HL-60 (cell line): ENCODE data around the gene GSDMA.
"Not testable (repeated sequence)": the region's sequence is repeated elsewhere in the genome, so short reads cannot be mapped to it uniquely, and the experiment has no call there.

Experiments used
- DNase-seq, 2 experiments: peaks; one replicate each; pipeline ENCODE4 v3.0.0-alpha.2; 2010 to 2020; ENCODE audit warnings: low read depth in 1 of 2, low spot score in 1 of 2
- H3K27ac ChIP-seq: fragments of 250-450 bp; sonication (Bioruptor Pico); replicated peaks from 2 replicates; pipeline ENCODE4 v1.5.1; 2020; ENCODE audit warnings: mild to moderate bottlenecking, moderate library complexity
- H3K27me3 ChIP-seq: fragments of 250-450 bp; sonication (Bioruptor Pico); 2 replicates; pipeline ENCODE4 v1.5.1; 2021; ENCODE audit warnings: mild to moderate bottlenecking, moderate library complexity; ENCODE audit not compliant: insufficient read depth, poor library complexity, severe bottlenecking
- H3K4me3 ChIP-seq: replicated peaks from 2 replicates; pipeline ENCODE4 v1.5.1; 2011; ENCODE audit warnings: mild to moderate bottlenecking, control low read depth, low read length; ENCODE audit not compliant: insufficient read depth
- GABPA ChIP-seq: IDR thresholded peaks from 2 replicates; pipeline ENCODE4 v1.6.1; 2012; ENCODE audit warnings: low read depth
- POLR2AphosphoS5 ChIP-seq: IDR thresholded peaks from 2 replicates; pipeline ENCODE4 v1.6.1; 2012; ENCODE audit warnings: low read depth
- SPI1 ChIP-seq: IDR thresholded peaks from 2 replicates; pipeline ENCODE4 v1.6.1; 2012; ENCODE audit warnings: low read depth, mild to moderate bottlenecking, borderline replicate concordance
- TF ChIP-seq, protein P1 (sequence below): IDR thresholded peaks from 2 replicates; pipeline ENCODE4 v1.6.1; 2012; ENCODE audit warnings: low read depth; ENCODE audit not compliant: insufficient replicate concordance
- TF ChIP-seq, protein P2 (sequence below): IDR thresholded peaks from one replicate; pipeline ENCODE4 v1.5.1; 2011; ENCODE audit warnings: low read length, control low read depth, inconsistent platforms; ENCODE audit not compliant: insufficient read depth

GSDMA gene

DNA sequence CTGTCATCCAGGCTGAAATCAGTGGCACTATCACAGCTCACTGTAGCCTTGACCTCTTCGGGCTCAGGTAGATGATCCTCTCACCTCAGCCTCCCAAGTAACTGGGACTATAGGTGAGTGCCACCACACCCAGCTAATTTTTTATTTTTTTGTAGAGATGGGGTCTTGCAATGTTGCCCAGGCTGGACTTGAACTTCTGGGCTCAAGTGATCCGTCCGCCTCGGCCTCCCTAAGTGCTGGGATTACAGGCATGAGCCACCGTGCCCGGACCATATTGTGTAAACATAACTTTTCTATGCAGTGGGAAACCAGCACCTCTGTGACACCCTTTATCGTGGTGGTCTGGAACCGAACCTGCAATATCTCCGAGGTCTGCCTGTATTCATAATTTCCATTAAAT is 41.3 kb downstream of the GSDMA start:
- TF ChIP-seq SPI1 (no peak), POLR2AphosphoS5 (no peak)
- H3K27me3 ChIP-seq, result no peaks in the 10 kb centered on the region
- no peak overlapping the region for H3K27ac ChIP-seq
- no peak overlapping the region for H3K4me3 ChIP-seq
- no peak for DNase-seq

DNA sequence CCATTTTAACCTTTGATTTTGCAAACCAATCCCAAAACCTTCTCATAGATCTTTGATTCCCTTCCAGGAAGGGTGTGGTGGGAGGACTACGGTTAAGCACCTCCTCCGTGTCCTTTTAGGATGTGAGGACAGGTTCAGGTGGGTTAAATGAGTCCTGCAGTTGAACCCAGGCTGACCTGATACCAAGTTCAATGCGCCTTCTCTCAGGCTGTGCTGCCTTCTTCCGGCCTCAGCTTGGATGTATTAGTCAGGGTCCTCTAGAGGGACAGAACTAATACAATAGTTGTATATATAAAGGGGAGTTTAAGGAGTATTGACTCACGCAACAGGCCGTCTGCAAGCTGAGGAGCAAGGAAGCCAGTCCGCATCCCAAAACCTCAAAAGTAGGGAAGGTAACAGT is 41.9 kb downstream of the GSDMA start:
- H3K4me3 ChIP-seq, result no peak overlapping the region
- DNase-seq, result no peak
- H3K27ac ChIP-seq, result no peak overlapping the region
- H3K27me3 ChIP-seq, result no peaks in the 10 kb centered on the region
- TF ChIP-seq GABPA (no peak), SPI1 (no peak), POLR2AphosphoS5 (no peak)
- TF ChIP-seq, protein P1, sequence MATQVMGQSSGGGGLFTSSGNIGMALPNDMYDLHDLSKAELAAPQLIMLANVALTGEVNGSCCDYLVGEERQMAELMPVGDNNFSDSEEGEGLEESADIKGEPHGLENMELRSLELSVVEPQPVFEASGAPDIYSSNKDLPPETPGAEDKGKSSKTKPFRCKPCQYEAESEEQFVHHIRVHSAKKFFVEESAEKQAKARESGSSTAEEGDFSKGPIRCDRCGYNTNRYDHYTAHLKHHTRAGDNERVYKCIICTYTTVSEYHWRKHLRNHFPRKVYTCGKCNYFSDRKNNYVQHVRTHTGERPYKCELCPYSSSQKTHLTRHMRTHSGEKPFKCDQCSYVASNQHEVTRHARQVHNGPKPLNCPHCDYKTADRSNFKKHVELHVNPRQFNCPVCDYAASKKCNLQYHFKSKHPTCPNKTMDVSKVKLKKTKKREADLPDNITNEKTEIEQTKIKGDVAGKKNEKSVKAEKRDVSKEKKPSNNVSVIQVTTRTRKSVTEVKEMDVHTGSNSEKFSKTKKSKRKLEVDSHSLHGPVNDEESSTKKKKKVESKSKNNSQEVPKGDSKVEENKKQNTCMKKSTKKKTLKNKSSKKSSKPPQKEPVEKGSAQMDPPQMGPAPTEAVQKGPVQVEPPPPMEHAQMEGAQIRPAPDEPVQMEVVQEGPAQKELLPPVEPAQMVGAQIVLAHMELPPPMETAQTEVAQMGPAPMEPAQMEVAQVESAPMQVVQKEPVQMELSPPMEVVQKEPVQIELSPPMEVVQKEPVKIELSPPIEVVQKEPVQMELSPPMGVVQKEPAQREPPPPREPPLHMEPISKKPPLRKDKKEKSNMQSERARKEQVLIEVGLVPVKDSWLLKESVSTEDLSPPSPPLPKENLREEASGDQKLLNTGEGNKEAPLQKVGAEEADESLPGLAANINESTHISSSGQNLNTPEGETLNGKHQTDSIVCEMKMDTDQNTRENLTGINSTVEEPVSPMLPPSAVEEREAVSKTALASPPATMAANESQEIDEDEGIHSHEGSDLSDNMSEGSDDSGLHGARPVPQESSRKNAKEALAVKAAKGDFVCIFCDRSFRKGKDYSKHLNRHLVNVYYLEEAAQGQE, result no peak
- TF ChIP-seq, protein P2, sequence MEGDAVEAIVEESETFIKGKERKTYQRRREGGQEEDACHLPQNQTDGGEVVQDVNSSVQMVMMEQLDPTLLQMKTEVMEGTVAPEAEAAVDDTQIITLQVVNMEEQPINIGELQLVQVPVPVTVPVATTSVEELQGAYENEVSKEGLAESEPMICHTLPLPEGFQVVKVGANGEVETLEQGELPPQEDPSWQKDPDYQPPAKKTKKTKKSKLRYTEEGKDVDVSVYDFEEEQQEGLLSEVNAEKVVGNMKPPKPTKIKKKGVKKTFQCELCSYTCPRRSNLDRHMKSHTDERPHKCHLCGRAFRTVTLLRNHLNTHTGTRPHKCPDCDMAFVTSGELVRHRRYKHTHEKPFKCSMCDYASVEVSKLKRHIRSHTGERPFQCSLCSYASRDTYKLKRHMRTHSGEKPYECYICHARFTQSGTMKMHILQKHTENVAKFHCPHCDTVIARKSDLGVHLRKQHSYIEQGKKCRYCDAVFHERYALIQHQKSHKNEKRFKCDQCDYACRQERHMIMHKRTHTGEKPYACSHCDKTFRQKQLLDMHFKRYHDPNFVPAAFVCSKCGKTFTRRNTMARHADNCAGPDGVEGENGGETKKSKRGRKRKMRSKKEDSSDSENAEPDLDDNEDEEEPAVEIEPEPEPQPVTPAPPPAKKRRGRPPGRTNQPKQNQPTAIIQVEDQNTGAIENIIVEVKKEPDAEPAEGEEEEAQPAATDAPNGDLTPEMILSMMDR, result no peak

DNA sequence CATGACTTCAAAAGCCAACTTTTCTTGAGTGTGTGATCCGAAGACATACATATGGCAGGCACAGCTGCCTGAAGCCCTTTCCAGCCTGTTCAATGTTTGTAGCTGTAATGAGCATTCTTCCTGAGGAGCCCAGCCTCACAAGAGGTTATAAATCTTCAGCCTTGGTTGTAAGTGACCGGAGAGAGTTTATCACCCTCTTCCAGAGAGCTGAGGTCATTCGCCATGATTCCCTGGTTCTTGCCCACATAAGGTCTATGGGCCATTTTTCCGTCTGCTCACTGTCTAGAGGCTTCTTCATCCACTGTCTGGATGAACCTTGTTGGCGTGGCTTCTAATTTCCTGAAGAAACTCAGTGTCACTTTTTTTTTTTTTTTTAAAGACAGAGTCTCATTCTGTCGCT is 42.7 kb downstream of the GSDMA start:
- Histone ChIP-seq H3K27me3 (no peaks in the 10 kb centered on the region), H3K4me3 (no peak overlapping the region), H3K27ac (no peak overlapping the region)
- TF ChIP-seq, protein P2, result no peak
- TF ChIP-seq POLR2AphosphoS5 (no peak), GABPA (no peak), SPI1 (no peak)
- TF ChIP-seq, protein P1, result no peak
- DNase-seq, result no peak

DNA sequence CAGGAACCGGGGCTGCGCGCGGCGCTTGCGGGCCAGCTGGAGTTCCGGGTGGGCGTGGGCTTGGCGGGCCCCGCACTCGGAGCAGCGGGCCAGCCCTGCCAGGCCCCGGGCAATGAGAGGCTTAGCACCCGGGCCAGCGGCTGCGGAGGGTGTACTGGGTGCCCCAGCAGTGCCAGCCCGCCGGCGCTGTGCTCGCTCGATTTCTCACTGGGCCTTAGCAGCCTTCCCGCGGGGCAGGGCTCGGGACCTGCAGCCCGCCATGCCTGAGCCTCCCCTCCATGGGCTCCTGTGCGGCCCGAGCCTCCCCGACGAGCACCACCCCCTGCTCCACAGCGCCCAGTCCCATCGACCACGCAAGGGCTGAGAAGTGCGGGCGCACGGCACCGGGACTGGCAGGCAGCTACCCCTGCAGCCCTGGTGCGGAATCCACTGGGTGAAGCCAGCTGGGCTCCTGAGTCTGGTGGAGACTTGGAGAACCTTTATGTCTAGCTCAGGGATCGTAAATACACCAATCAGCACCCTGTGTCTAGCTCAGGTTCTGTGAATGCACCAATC is 48.2 kb downstream of the GSDMA start:
- not testable (repeated sequence) for DNase-seq, H3K27ac ChIP-seq

DNA sequence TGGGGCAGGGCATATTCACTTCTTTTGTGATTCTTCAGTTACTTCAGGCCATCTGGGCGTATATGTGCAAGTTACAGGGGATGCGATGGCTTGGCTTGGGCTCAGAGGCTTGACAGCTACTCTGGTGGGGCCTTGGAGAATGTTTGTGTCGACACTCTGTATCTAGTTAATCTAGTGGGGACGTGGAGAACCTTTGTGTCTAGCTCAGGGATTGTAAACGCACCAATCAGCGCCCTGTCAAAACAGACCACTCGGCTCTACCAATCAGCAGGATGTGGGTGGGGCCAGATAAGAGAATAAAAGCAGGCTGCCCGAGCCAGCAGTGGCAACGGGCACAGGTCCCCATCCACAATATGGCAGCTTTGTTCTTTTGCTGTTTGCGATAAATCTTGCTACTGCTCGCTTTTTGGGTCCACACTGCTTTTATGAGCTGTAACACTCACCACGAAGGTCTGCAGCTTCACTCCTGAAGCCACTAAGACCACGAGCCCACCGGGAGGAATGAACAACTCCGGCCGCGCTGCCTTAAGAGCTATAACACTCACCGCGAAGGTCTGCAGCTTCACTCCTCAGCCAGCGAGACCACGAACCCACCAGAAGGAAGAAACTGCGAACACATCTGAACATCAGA is 49.3 kb downstream of the GSDMA start:
- H3K27me3 ChIP-seq, H3K27ac ChIP-seq, H3K4me3 ChIP-seq, DNase-seq: not testable (repeated sequence)

More for the DNA sequence above, 48.2 kb downstream of the GSDMA start:
- H3K4me3 ChIP-seq, H3K27me3 ChIP-seq: not testable (repeated sequence)
